ENCODE data around the gene MRPL36.

DNA sequence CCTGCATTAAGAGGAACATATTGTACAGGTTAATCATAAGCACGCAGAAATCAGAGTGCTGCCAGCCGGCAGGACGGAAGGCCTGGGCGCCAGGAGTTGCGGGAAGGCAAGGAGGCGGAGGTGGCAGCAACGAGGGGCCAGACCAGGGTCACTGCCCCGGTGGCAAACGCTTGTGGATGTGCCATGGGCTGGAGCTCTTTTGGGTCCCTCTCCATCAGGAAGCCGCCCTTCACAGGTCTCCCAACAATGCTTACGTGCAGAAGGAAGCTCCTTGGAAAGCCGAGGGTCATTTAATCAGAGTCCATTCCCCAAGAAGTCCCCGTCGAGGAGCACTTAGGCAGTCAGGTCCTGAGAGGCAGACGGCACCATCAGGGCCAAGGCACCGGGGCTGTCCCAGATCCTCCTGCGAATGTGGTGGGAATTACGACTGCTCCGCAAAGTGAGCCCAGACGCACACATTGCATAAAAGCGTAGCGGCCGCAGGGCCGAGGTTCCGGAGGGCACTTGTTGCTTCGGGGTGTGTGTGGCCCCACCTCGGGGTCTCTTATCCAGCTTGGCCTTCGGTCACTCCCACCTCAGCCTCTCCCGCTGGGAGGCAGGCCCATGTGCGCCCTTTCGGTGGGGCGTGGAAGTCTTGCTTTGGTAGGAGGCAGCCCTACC, 20.5 kb downstream of the MRPL36 start:
- TF ChIP-seq POLR2A (IDR thresholded peaks at IDR 0.05; ENCODE audit: low read length) (no peak), GATA1 (IDR thresholded peaks at IDR 0.05; ENCODE audit: low read depth, low read length) (no peak)

All from erythroblast (primary cell).